PFSK-1 (cell line): Measurements from ENCODE around the gene LIF.
A peak's percentile ranks its signal among the peaks of the same experiment; 100 is the strongest.

ENCODE experiments used
- FOXP2 ChIP-seq: optimal IDR thresholded peaks from 2 replicates; pipeline ENCODE3; 2011; ENCODE audit warnings: borderline replicate concordance, control low read depth, inconsistent platforms; ENCODE audit not compliant: insufficient read depth; ENCODE audit errors: extremely low read length, extremely low read depth
- POLR2AphosphoS5 ChIP-seq: IDR thresholded peaks from 2 replicates; pipeline ENCODE4 v1.6.1; 2012; ENCODE audit warnings: low read depth, mild to moderate bottlenecking, control low read depth, low read length, moderate library complexity
- REST ChIP-seq, 2 experiments: IDR thresholded peaks; 2 replicates each; pipeline versions ENCODE4 v1.6.1 to v1.8.0; 2011 to 2012; ENCODE audit warnings: low read depth in 2 of 2, low read length in 2 of 2, control low read depth in 1 of 2, inconsistent platforms in 1 of 2, mild to moderate bottlenecking in 1 of 2, moderate library complexity in 1 of 2; ENCODE audit not compliant: insufficient read depth in 1 of 2
- SIN3A ChIP-seq: IDR thresholded peaks from 2 replicates; pipeline ENCODE4 v1.6.1; 2012; ENCODE audit warnings: mild to moderate bottlenecking, low read length, moderate library complexity, borderline replicate concordance; ENCODE audit not compliant: insufficient read depth
- TAF1 ChIP-seq: IDR thresholded peaks from 2 replicates; pipeline ENCODE4 v1.6.1; 2012; ENCODE audit warnings: low read length, control low read depth, borderline replicate concordance; ENCODE audit not compliant: insufficient read depth

Gene LIF

GRCh38 chr22:30196141-30196879, 50.2 kb downstream of the LIF start:
- TF ChIP-seq REST (IDR thresholded peaks at IDR 0.05; ENCODE audit: insufficient read depth in 1 of 2, low read depth in 2 of 2, low read length in 2 of 2), result peak in 1 of 2 experiments; percentile 71; a peak in 2 of 4 replicates
- no peak; the same call in 1 of the 2 replicates for TF ChIP-seq SIN3A
- TF ChIP-seq FOXP2, result peak; percentile 94
- no peak for TF ChIP-seq TAF1
- TF ChIP-seq POLR2AphosphoS5, result no peak

GRCh38 chr22:30195245-30196140, 51.1 kb downstream of the LIF start:
- TF ChIP-seq FOXP2 (no peak), REST (IDR thresholded peaks at IDR 0.05; ENCODE audit: insufficient read depth in 1 of 2, low read depth in 2 of 2, low read length in 2 of 2) (no peak), SIN3A (0 out of 2 replicates have a peak, but pooled peaks have one; percentile 6), TAF1 (no peak), POLR2AphosphoS5 (no peak)

- TF ChIP-seq POLR2AphosphoS5 (no peak), REST (IDR thresholded peaks at IDR 0.05; ENCODE audit: insufficient read depth in 1 of 2, low read depth in 2 of 2, low read length in 2 of 2) (no peak), SIN3A (no peak), FOXP2 (no peak), TAF1 (no peak)
Observed at GRCh38 chr22:30193031-30193775, 53.4 kb downstream of the LIF start.

GRCh38 chr22:30192427-30192826, 54.1 kb downstream of the LIF start:
- TF ChIP-seq TAF1 (no peak), FOXP2 (no peak), SIN3A (no peak), POLR2AphosphoS5 (no peak), REST (IDR thresholded peaks at IDR 0.05; ENCODE audit: insufficient read depth in 1 of 2, low read depth in 2 of 2, low read length in 2 of 2) (no peak)
